HG02885 (cell line): Measurements from ENCODE around the gene FRMD3.

ENCODE experiments used
- ATAC-seq: cut with Tn5 transposase; IDR thresholded peaks from one replicate; pipeline ENCODE4 v1.9.1; 2021; ENCODE audit warnings: mild to moderate bottlenecking; ENCODE audit not compliant: unreplicated experiment, poor library complexity

Gene FRMD3

GRCh38 chr9:83476513-83476912 lies 61.7 kb downstream of the FRMD3 start:
- no peak for ATAC-seq

- ATAC-seq, result no peak
Observed at GRCh38 chr9:83475741-83476140, 62.5 kb downstream of the FRMD3 start.

GRCh38 chr9:83474631-83475030 lies 63.6 kb downstream of the FRMD3 start:
- ATAC-seq, result no peak

- ATAC-seq, result peak; percentile 98
Observed at GRCh38 chr9:83473488-83473971, 64.7 kb downstream of the FRMD3 start.

GRCh38 chr9:83472764-83473163 lies 65.4 kb downstream of the FRMD3 start:
- ATAC-seq, result no peak

- no peak for ATAC-seq
Observed at GRCh38 chr9:83472221-83472665, 66.0 kb downstream of the FRMD3 start.

GRCh38 chr9:83471241-83471640 lies 67.0 kb downstream of the FRMD3 start:
- ATAC-seq, result no peak

GRCh38 chr9:83469722-83470121 lies 68.5 kb downstream of the FRMD3 start:
- ATAC-seq, result no peak

GRCh38 chr9:83468821-83469220 lies 69.4 kb downstream of the FRMD3 start:
- ATAC-seq, result no peak

- no peak for ATAC-seq
Observed at GRCh38 chr9:83466877-83467276, 71.3 kb downstream of the FRMD3 start.

GRCh38 chr9:83466351-83466750 lies 71.8 kb downstream of the FRMD3 start:
- no peak for ATAC-seq

GRCh38 chr9:83459830-83460229 lies 78.4 kb downstream of the FRMD3 start:
- ATAC-seq, result no peak

- ATAC-seq, result no peak
Observed at GRCh38 chr9:83458530-83458929, 79.7 kb downstream of the FRMD3 start.

GRCh38 chr9:83457005-83457404 lies 81.2 kb downstream of the FRMD3 start:
- no peak for ATAC-seq

GRCh38 chr9:83456226-83456625 lies 82.0 kb downstream of the FRMD3 start:
- ATAC-seq, result no peak

- ATAC-seq, result no peak
Observed at GRCh38 chr9:83454076-83454475, 84.1 kb downstream of the FRMD3 start.

GRCh38 chr9:83451308-83451707 lies 86.9 kb downstream of the FRMD3 start:
- no peak for ATAC-seq

- ATAC-seq, result no peak
Observed at GRCh38 chr9:83449983-83450382, 88.2 kb downstream of the FRMD3 start.

- no peak for ATAC-seq
Observed at GRCh38 chr9:83449166-83449565, 89.0 kb downstream of the FRMD3 start.

GRCh38 chr9:83448626-83449025 lies 89.6 kb downstream of the FRMD3 start:
- ATAC-seq, result no peak

GRCh38 chr9:83447351-83447750 lies 90.8 kb downstream of the FRMD3 start:
- no peak for ATAC-seq

GRCh38 chr9:83445703-83446265 lies 92.4 kb downstream of the FRMD3 start:
- ATAC-seq, result no peak

GRCh38 chr9:83444110-83444509 lies 94.1 kb downstream of the FRMD3 start:
- ATAC-seq, result no peak
